Neural crest cell (in vitro differentiated cells): Measurements from ENCODE around the gene RALGPS1. TPM values are rescaled to one million over a fixed set of nuclear protein-coding genes. Genes with fewer than 3 reads are reported as not detected.
A peak's percentile ranks its signal among the peaks of the same experiment; 100 is the strongest.

Experiments
- DNase-seq: peaks from one replicate; pipeline ENCODE4 v3.0.0; 2021; ENCODE audit warnings: low read depth, mixed read lengths, low spot score
- H3K27ac Mint-ChIP-seq: one replicate; pipeline ENCODE4 v1.8.0; 2021; ENCODE audit warnings: mild to moderate bottlenecking, mixed read lengths; ENCODE audit not compliant: unreplicated experiment
- H3K27me3 Mint-ChIP-seq: 2 replicates; pipeline ENCODE4 v1.8.0; 2021; ENCODE audit warnings: low read depth, mild to moderate bottlenecking, mixed read lengths
- H3K36me3 Mint-ChIP-seq: 2 replicates; pipeline ENCODE4 v1.8.0; 2021; ENCODE audit warnings: low read depth, mild to moderate bottlenecking, mixed read lengths
- H3K4me1 Mint-ChIP-seq: 2 replicates; pipeline ENCODE4 v1.8.0; 2021; ENCODE audit warnings: mixed read lengths
- H3K4me3 Mint-ChIP-seq: one replicate; pipeline ENCODE4 v1.8.0; 2021; ENCODE audit warnings: mild to moderate bottlenecking, mixed read lengths
- H3K9me3 Mint-ChIP-seq: 2 replicates; pipeline ENCODE4 v1.8.0; 2021; ENCODE audit warnings: mixed read lengths
- CTCF ChIP-seq: fragments of 200-600 bp; sonication (generic); conservative IDR thresholded peaks from 2 replicates; pipeline ENCODE4 v1.5.0; 2021; ENCODE audit warnings: antibody characterized with exemption, mild to moderate bottlenecking
- total RNA-seq: library from RNA; stranded (reverse); gene quantifications from 2 replicates; pipeline ENCODE4 v1.2.1, GENCODE V29; 2021

The RALGPS1 gene
- total RNA-seq, 1 donor from 2014 or later = 11.7 TPM

DNA sequence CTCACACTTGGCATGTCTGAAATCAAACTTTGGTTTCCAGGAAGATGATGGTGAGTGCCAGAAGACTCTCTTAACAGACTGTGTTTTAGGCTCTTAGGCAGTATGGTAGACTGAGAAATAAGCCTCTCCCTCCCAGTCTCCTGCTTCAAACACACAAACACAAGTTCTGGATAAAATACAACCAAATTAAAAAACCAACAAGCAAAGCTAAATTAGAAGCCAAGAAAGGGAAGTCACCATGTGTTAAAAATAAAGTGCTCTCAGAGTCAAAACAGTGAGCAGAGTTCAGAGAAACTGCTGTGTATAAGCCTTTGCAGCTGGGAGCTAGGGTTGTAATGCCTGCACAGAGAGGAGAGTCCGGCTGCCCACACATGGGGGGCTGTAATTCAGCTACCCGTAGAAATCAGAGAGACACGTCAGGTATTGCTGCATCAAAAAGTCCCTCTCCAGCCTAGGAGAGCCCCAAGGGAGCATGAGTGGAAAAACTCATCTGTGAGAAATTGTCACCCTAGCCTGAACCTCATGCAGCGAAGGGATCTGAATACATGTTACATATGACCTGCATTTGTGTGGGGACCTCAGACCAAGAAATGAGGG is 145.3 kb downstream of the RALGPS1 start:
- TF ChIP-seq CTCF = no peak
- DNase-seq = no peak
- H3K9me3 Mint-ChIP-seq = peaks cover 3% of the 10 kb centered on the region

DNA sequence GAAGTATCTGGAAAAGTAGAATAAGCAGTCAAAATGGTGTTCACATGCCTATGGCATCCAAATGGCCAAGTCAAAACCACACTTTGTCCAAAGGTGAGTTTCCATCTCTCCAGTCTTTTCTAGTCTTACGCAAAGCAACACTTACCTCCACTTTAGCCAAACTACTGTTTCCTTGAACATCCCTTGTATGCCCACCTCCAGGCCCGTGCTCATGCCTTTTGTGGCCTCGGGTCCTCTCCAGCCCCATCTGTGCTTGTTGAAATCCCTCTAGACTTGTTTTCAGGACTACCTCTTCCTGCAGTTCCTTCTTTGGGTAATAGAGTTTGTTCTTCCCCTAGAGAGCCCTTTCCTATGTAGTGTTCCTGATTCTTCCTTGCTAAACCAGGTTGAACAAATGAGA is 146.8 kb downstream of the RALGPS1 start:
- Mint-ChIP-seq H3K27me3 (no peaks in the 10 kb centered on the region), H3K27ac (peak overlapping the region; percentile 16), H3K36me3 (peaks cover 6% of the 10 kb centered on the region), H3K9me3 (peaks cover 3% of the 10 kb centered on the region), H3K4me1 (peaks cover 22% of the 10 kb centered on the region), H3K4me3 (no peak overlapping the region)
- DNase-seq = no peak
- TF ChIP-seq CTCF = no peak

More for the DNA sequence above, 145.3 kb downstream of the RALGPS1 start:
- no peak overlapping the region for H3K27ac Mint-ChIP-seq
- H3K27me3 Mint-ChIP-seq = no peaks in the 10 kb centered on the region
- H3K36me3 Mint-ChIP-seq = peaks cover 6% of the 10 kb centered on the region
- no peak overlapping the region for H3K4me3 Mint-ChIP-seq
- peaks cover 22% of the 10 kb centered on the region for H3K4me1 Mint-ChIP-seq

- Mint-ChIP-seq H3K36me3 (peaks cover 6% of the 10 kb centered on the region), H3K27ac (no peak overlapping the region), H3K27me3 (no peaks in the 10 kb centered on the region), H3K4me1 (peaks cover 4% of the 10 kb centered on the region), H3K9me3 (peaks cover 3% of the 10 kb centered on the region), H3K4me3 (no peak overlapping the region)
- DNase-seq = no peak
- no peak for TF ChIP-seq CTCF
Measured at GRCh38 chr9:127064335-127064734, 149.8 kb downstream of the RALGPS1 start.

GRCh38 chr9:127065592-127065991 is 151.0 kb downstream of the RALGPS1 start:
- H3K27me3 Mint-ChIP-seq = no peaks in the 10 kb centered on the region
- H3K27ac Mint-ChIP-seq = no peak overlapping the region
- no peak for TF ChIP-seq CTCF
- H3K9me3 Mint-ChIP-seq = peaks cover 3% of the 10 kb centered on the region
- peaks cover 4% of the 10 kb centered on the region for H3K36me3 Mint-ChIP-seq
- no peak overlapping the region for H3K4me3 Mint-ChIP-seq
- H3K4me1 Mint-ChIP-seq = no peaks in the 10 kb centered on the region
- no peak for DNase-seq

DNA sequence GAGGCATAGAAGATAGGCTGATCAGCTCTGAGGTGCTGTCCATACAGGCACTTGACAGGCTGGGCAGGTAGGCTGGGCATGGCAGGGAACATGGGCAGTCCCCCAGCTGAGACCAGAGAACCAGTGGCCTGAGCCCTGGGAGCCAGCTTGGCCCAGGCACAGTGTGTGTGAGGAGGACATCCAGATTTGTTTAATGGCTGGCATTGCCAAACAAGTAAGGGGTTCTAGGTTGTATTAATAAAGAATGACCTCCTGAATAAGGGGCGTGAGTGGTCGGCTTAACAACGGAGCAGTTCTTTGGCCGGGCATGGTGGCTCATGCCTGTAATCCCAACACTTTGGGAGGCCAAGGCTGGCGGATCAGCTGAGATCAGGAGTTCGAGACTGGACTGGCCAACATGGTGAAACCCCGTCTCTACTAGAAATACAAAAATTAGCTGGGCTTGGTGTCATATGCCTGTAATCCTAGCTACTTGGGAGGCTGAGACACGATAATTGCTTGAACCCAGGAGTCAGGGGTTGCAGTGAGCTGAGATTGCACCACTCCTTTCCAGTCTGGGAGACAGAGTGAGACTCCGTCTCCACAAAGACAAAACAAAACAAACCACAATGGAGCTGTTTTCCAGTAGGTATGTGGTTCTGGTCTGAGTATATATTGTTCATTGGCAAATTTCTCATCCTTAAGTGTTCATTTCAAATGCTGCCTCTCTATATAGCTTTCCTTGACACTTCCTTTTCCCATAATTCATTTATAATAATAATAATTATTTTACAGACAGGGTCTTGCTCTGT is 151.7 kb downstream of the RALGPS1 start:
- Mint-ChIP-seq H3K27me3 (no peaks in the 10 kb centered on the region), H3K4me1 (no peaks in the 10 kb centered on the region), H3K9me3 (peaks cover 5% of the 10 kb centered on the region), H3K4me3 (no peak overlapping the region), H3K36me3 (peaks cover 6% of the 10 kb centered on the region), H3K27ac (no peak overlapping the region)
- no peak for TF ChIP-seq CTCF
- DNase-seq = no peak
